ENCODE results near the gene RPS3.

GRCh38 chr11:75449271-75449670 lies 50.0 kb downstream of the RPS3 start:
- TF ChIP-seq CTCF (conservative IDR thresholded peaks at IDR 0.05 in 1 of 2, IDR thresholded peaks at IDR 0.05 in 1 of 2; ENCODE audit: extremely low read depth in 1 of 2, insufficient read depth in 1 of 2, low read depth in 1 of 2, low read length in 2 of 2), result no peak
- no peak for TF ChIP-seq EZH2 (IDR thresholded peaks at IDR 0.05; ENCODE audit: borderline replicate concordance, low read length)

Data from mammary epithelial cell (primary cell).